CD4-positive, alpha-beta T cell treated with Interleukin-6 for 4 hours (primary cell): ENCODE results near the gene CELA2A.
"Not testable (repeated sequence)": the region's sequence is repeated elsewhere in the genome, so short reads cannot be mapped to it uniquely, and the experiment has no call there.

ENCODE experiments used
- DNase-seq: peaks from one replicate; pipeline ENCODE4 v3.0.0-alpha.2; 2020; ENCODE audit warnings: mixed read lengths

Gene CELA2A

GRCh38 chr1:15425521-15425920 is 31.0 kb upstream of the CELA2A start:
- DNase-seq, result no peak

GRCh38 chr1:15425958-15426357 is 30.6 kb upstream of the CELA2A start:
- no peak for DNase-seq

- no peak for DNase-seq
Measured at GRCh38 chr1:15426492-15427279, 29.8 kb upstream of the CELA2A start.

GRCh38 chr1:15427280-15427666 is 29.3 kb upstream of the CELA2A start:
- no peak for DNase-seq

GRCh38 chr1:15428252-15428651 is 28.3 kb upstream of the CELA2A start:
- DNase-seq, result not testable (repeated sequence)

GRCh38 chr1:15428815-15429435 is 27.6 kb upstream of the CELA2A start:
- DNase-seq, result no peak

- DNase-seq, result no peak
Measured at GRCh38 chr1:15429701-15430149, 26.8 kb upstream of the CELA2A start.

- peak; percentile 80 for DNase-seq
Measured at GRCh38 chr1:15430787-15431570, 25.6 kb upstream of the CELA2A start.

- DNase-seq, result no peak
Measured at GRCh38 chr1:15431571-15431948, 25.0 kb upstream of the CELA2A start.

- no peak for DNase-seq
Measured at GRCh38 chr1:15432324-15432723, 24.2 kb upstream of the CELA2A start.

GRCh38 chr1:15433471-15433870 is 23.1 kb upstream of the CELA2A start:
- DNase-seq, result no peak

- DNase-seq, result not testable (repeated sequence)
Measured at GRCh38 chr1:15434739-15435138, 21.8 kb upstream of the CELA2A start.

- no peak for DNase-seq
Measured at GRCh38 chr1:15435239-15436077, 21.1 kb upstream of the CELA2A start.

- no peak for DNase-seq
Measured at GRCh38 chr1:15436881-15437442, 19.6 kb upstream of the CELA2A start.

GRCh38 chr1:15439325-15439724 is 17.2 kb upstream of the CELA2A start:
- no peak for DNase-seq

GRCh38 chr1:15440357-15440756 is 16.2 kb upstream of the CELA2A start:
- DNase-seq, result no peak

GRCh38 chr1:15441247-15441646 is 15.3 kb upstream of the CELA2A start:
- DNase-seq, result no peak

- DNase-seq, result no peak
Measured at GRCh38 chr1:15442119-15442518, 14.4 kb upstream of the CELA2A start.

- no peak for DNase-seq
Measured at GRCh38 chr1:15442759-15443158, 13.8 kb upstream of the CELA2A start.

GRCh38 chr1:15443281-15443680 is 13.3 kb upstream of the CELA2A start:
- no peak for DNase-seq

GRCh38 chr1:15444468-15445389 is 11.8 kb upstream of the CELA2A start:
- DNase-seq, result no peak
